EL (cell line): ENCODE results near the gene INAFM2.

Source experiments
- DNase-seq: peaks from one replicate; pipeline ENCODE4 v3.0.0-alpha.2; 2016

The INAFM2 gene

GRCh38 chr15:40323239-40323952 lies at the start of gene INAFM2:
TSS of gene INAFM2 (plus strand) at chr15:40323692. CDS start at chr15:40324056, 364 bp downstream.
- DNase-seq: peak; percentile 96

- DNase-seq: peak; percentile 75
Observed at GRCh38 chr15:40274350-40275274, 48.9 kb upstream of the INAFM2 start.

GRCh38 chr15:40275523-40275922 lies 48.0 kb upstream of the INAFM2 start:
- DNase-seq: no peak

GRCh38 chr15:40275954-40276353 lies 47.5 kb upstream of the INAFM2 start:
- DNase-seq: no peak

GRCh38 chr15:40276927-40277326 lies 46.6 kb upstream of the INAFM2 start:
- no peak for DNase-seq

GRCh38 chr15:40277471-40277870 lies 46.0 kb upstream of the INAFM2 start:
- DNase-seq: no peak

GRCh38 chr15:40278026-40278425 lies 45.5 kb upstream of the INAFM2 start:
- DNase-seq: no peak

GRCh38 chr15:40279437-40280141 lies 43.9 kb upstream of the INAFM2 start:
- DNase-seq: peak; percentile 51

GRCh38 chr15:40280260-40281056 lies 43.0 kb upstream of the INAFM2 start:
- no peak for DNase-seq

- no peak for DNase-seq
Observed at GRCh38 chr15:40281057-40281800, 42.3 kb upstream of the INAFM2 start.

GRCh38 chr15:40281801-40282146 lies 41.7 kb upstream of the INAFM2 start:
- DNase-seq: no peak

- peak; percentile 32 for DNase-seq
Observed at GRCh38 chr15:40282147-40282868, 41.2 kb upstream of the INAFM2 start.

- peak; percentile 19 for DNase-seq
Observed at GRCh38 chr15:40282869-40283614, 40.5 kb upstream of the INAFM2 start, which contains the start of gene ANKRD63. TSS of gene ANKRD63 (minus strand) at chr15:40283064. CDS start at chr15:40282586, 478 bp downstream.

GRCh38 chr15:40283615-40284300 lies 39.7 kb upstream of the INAFM2 start:
- DNase-seq: no peak

GRCh38 chr15:40285151-40285550 lies 38.3 kb upstream of the INAFM2 start:
- no peak for DNase-seq

GRCh38 chr15:40285554-40286011 lies 37.9 kb upstream of the INAFM2 start:
- no peak for DNase-seq

- no peak for DNase-seq
Observed at GRCh38 chr15:40286061-40286532, 37.4 kb upstream of the INAFM2 start.

- no peak for DNase-seq
Observed at GRCh38 chr15:40286794-40287193, 36.7 kb upstream of the INAFM2 start.

GRCh38 chr15:40287505-40287904 lies 36.0 kb upstream of the INAFM2 start:
- no peak for DNase-seq
